ENCODE data around the gene SPNS1.

DNA sequence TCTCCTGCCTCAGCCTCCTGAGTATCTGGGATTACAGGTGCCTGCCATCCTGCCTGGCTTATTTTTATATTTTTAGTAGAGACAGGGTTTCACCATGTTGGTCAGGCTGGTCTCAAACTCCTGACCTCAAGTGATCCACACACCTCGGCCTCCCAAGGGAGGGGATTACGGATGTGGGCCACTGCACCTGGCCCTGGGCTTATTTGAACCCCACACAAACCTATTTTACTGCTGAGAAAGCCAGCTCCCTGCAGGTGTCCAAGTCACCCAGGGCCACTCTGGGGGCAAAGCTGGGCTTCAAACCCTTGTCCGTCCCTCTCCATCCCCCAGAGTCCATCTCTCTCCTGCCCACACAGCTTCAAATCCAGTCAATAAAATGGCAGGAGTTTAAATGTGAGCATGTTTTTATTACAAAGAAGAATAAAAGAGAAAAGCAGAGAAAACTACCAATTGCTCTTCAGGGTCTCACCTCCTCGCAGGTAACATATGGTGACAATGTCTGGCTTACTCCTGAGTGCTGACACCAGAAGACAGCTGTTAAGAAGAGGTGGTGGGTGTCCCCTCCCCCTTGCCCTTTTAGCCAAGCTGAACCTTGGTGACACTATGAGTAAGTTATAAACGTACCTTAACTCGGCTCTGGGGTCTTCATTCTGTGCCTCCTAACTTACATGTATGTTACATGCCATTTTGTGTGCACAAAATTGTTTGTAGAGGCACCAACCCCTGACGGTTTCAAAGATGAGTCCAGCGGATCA lies 55.7 kb downstream of the SPNS1 start:
- TF ChIP-seq, protein P1, sequence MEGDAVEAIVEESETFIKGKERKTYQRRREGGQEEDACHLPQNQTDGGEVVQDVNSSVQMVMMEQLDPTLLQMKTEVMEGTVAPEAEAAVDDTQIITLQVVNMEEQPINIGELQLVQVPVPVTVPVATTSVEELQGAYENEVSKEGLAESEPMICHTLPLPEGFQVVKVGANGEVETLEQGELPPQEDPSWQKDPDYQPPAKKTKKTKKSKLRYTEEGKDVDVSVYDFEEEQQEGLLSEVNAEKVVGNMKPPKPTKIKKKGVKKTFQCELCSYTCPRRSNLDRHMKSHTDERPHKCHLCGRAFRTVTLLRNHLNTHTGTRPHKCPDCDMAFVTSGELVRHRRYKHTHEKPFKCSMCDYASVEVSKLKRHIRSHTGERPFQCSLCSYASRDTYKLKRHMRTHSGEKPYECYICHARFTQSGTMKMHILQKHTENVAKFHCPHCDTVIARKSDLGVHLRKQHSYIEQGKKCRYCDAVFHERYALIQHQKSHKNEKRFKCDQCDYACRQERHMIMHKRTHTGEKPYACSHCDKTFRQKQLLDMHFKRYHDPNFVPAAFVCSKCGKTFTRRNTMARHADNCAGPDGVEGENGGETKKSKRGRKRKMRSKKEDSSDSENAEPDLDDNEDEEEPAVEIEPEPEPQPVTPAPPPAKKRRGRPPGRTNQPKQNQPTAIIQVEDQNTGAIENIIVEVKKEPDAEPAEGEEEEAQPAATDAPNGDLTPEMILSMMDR (IDR thresholded peaks at IDR 0.05): no peak
- no peak for TF ChIP-seq EZH2 (IDR thresholded peaks at IDR 0.05; ENCODE audit: borderline replicate concordance, insufficient read depth, low read depth, low read length, poor library complexity, severe bottlenecking)
